ENCODE data around the gene ADK.

Gene ADK

DNA sequence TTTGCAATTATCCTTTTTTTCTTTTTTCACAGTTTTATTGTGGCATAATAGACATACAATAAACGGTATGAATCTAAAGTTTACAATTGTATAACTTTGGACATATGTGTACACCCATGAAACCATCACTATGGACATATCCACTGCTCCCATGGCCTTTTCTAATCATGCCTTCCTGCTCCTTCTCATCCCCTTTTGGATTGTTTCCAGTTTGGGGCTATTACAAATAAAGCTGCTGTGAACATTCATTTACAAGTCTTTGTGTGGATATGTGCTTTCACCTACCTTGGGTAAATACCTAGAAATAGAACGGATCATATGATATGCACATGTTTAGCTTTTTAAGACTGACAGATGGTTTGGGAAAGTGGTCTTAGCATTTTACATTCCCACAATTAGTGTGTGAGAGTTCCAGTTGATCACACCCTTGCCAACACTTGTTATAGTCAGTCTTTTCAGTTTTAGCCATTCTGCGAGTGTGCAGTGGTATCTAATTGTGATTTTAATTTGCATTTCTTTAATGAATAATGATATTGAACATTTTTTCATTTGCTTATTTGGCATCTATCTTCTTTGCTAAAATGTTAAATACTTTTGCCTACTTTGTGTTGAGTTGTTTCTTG, 554.4 kb downstream of the ADK start:
- H2AFZ ChIP-seq: no peak overlapping the region
- no peak overlapping the region for H3K4me2 ChIP-seq (ENCODE audit: low read length)
- no peak overlapping the region for H3K9ac ChIP-seq
- H3K4me1 ChIP-seq: no peaks in the 10 kb centered on the region
- no peaks in the 10 kb centered on the region for H3K9me3 ChIP-seq (ENCODE audit: control insufficient read depth, low read length)
- H3K79me2 ChIP-seq: no peaks in the 10 kb centered on the region
- no peaks in the 10 kb centered on the region for H3K36me3 ChIP-seq (ENCODE audit: control insufficient read depth, insufficient read depth, low read length)
- no peak overlapping the region for H3K4me3 ChIP-seq (ENCODE audit: low read depth, low read length)
- no peak overlapping the region for H3K27ac ChIP-seq
- TF ChIP-seq, protein P1, sequence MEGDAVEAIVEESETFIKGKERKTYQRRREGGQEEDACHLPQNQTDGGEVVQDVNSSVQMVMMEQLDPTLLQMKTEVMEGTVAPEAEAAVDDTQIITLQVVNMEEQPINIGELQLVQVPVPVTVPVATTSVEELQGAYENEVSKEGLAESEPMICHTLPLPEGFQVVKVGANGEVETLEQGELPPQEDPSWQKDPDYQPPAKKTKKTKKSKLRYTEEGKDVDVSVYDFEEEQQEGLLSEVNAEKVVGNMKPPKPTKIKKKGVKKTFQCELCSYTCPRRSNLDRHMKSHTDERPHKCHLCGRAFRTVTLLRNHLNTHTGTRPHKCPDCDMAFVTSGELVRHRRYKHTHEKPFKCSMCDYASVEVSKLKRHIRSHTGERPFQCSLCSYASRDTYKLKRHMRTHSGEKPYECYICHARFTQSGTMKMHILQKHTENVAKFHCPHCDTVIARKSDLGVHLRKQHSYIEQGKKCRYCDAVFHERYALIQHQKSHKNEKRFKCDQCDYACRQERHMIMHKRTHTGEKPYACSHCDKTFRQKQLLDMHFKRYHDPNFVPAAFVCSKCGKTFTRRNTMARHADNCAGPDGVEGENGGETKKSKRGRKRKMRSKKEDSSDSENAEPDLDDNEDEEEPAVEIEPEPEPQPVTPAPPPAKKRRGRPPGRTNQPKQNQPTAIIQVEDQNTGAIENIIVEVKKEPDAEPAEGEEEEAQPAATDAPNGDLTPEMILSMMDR (IDR thresholded peaks at IDR 0.05): no peak
- H3K27me3 ChIP-seq (ENCODE audit: control insufficient read depth, insufficient read depth, low read length): no peaks in the 10 kb centered on the region

DNA sequence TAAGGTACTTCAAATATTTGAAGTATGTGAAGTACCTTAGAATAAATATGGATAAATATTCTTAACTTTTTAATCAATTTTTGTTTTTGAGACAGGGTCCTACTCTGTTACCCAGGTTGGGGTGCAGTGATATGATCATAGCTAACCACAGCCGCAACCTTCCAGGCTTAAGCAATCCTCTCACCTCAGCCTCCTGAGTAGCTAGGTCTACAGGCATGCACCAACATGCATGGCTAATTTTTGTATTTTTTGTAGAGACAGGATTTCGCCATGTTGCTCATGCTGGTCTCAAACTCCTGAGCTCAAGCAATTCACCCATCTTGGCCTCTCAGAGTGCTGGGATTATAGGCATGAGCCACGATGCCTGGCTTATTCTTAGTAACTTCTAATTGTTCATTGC, 555.9 kb downstream of the ADK start:
- H2AFZ ChIP-seq: no peak overlapping the region
- H3K36me3 ChIP-seq (ENCODE audit: control insufficient read depth, insufficient read depth, low read length): no peaks in the 10 kb centered on the region
- H3K4me1 ChIP-seq: no peaks in the 10 kb centered on the region
- no peak overlapping the region for H3K4me2 ChIP-seq (ENCODE audit: low read length)
- TF ChIP-seq, protein P1 (IDR thresholded peaks at IDR 0.05): no peak
- H3K79me2 ChIP-seq: no peaks in the 10 kb centered on the region
- no peaks in the 10 kb centered on the region for H3K9me3 ChIP-seq (ENCODE audit: control insufficient read depth, low read length)
- H3K9ac ChIP-seq: no peak overlapping the region
- H3K4me3 ChIP-seq (ENCODE audit: low read depth, low read length): no peak overlapping the region
- no peak overlapping the region for H3K27ac ChIP-seq
- no peaks in the 10 kb centered on the region for H3K27me3 ChIP-seq (ENCODE audit: control insufficient read depth, insufficient read depth, low read length)

DNA sequence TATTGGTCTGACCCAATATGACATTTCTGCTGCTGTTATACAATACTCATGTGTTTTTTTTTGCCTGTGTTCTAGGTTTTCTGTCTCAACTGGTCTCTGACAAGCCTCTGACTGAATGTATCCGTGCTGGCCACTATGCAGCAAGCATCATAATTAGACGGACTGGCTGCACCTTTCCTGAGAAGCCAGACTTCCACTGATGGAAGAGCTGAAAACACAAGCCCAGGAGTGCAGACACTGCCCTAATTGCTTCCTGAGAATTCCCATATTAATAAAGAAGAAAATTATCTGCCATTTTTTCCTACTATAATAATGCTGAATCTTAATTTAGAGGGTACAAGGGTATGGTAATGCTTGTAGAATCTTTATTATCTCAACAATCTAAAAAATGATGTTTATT, 557.2 kb downstream of the ADK start:
- no peak overlapping the region for H3K4me3 ChIP-seq (ENCODE audit: low read depth, low read length)
- no peaks in the 10 kb centered on the region for H3K9me3 ChIP-seq (ENCODE audit: control insufficient read depth, low read length)
- no peaks in the 10 kb centered on the region for H3K36me3 ChIP-seq (ENCODE audit: control insufficient read depth, insufficient read depth, low read length)
- no peaks in the 10 kb centered on the region for H3K79me2 ChIP-seq
- H3K27ac ChIP-seq: no peak overlapping the region
- TF ChIP-seq, protein P1 (IDR thresholded peaks at IDR 0.05): no peak
- no peaks in the 10 kb centered on the region for H3K4me1 ChIP-seq
- H2AFZ ChIP-seq: no peak overlapping the region
- H3K27me3 ChIP-seq (ENCODE audit: control insufficient read depth, insufficient read depth, low read length): no peaks in the 10 kb centered on the region
- H3K4me2 ChIP-seq (ENCODE audit: low read length): no peak overlapping the region
- H3K9ac ChIP-seq: no peak overlapping the region

DNA sequence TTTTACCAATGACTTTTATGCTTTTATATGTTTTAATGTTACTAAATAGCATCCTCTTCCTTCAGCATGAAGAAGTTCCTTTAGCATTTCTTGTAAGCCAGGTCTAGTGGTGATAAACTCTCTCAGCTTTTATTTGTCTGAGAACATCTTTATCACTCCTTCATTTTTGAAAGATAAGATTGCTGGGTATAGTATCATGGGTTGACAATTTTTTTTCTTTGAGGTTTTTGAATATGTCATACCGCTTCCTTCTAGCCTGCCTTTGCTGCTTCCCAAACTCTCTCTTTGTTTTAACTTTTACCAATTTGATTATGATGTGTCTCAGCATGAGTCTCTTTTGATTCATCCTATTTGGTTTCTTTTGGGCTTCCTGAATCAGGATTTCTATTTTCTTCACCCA, 567.2 kb downstream of the ADK start:
- Histone ChIP-seq H3K27ac (no peak overlapping the region), H3K79me2 (no peaks in the 10 kb centered on the region), H3K36me3 (ENCODE audit: control insufficient read depth, insufficient read depth, low read length) (no peaks in the 10 kb centered on the region), H3K9me3 (ENCODE audit: control insufficient read depth, low read length) (no peaks in the 10 kb centered on the region), H3K27me3 (ENCODE audit: control insufficient read depth, insufficient read depth, low read length) (no peaks in the 10 kb centered on the region), H3K4me2 (ENCODE audit: low read length) (no peak overlapping the region), H3K4me1 (no peaks in the 10 kb centered on the region), H3K4me3 (ENCODE audit: low read depth, low read length) (no peak overlapping the region), H3K9ac (no peak overlapping the region), H2AFZ (no peak overlapping the region)
- TF ChIP-seq, protein P1 (IDR thresholded peaks at IDR 0.05): no peak

DNA sequence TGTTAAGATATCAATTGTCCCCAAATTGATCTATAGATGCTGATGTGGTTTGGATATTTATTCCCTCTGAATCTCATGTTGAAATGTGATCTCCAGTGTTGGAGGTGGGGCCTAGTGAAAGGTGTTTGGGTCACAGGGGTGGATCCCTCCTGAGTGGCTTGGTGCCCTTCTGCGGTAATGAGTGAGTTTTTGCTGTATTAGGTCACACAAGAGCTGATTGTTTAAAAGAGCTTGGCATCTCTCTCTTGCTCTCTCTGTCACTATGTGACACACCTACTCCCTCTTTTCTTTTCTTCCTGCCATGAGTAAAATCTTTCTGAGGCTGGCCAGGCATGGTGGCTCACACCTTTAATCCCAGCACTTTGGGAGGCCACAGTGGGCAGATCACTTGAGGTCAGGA, 577.2 kb downstream of the ADK start:
- Histone ChIP-seq H3K36me3 (ENCODE audit: control insufficient read depth, insufficient read depth, low read length) (no peaks in the 10 kb centered on the region), H3K4me2 (ENCODE audit: low read length) (no peak overlapping the region), H3K4me3 (ENCODE audit: low read depth, low read length) (no peak overlapping the region), H3K27me3 (ENCODE audit: control insufficient read depth, insufficient read depth, low read length) (no peaks in the 10 kb centered on the region), H3K9me3 (ENCODE audit: control insufficient read depth, low read length) (no peaks in the 10 kb centered on the region), H3K27ac (no peak overlapping the region), H3K79me2 (no peaks in the 10 kb centered on the region), H3K4me1 (no peaks in the 10 kb centered on the region), H2AFZ (no peak overlapping the region), H3K9ac (no peak overlapping the region)
- TF ChIP-seq, protein P1 (IDR thresholded peaks at IDR 0.05): no peak

All from parathyroid adenoma (tissue), 2 donors.